Measurements from ENCODE around the gene STT3A.

STT3A gene

DNA sequence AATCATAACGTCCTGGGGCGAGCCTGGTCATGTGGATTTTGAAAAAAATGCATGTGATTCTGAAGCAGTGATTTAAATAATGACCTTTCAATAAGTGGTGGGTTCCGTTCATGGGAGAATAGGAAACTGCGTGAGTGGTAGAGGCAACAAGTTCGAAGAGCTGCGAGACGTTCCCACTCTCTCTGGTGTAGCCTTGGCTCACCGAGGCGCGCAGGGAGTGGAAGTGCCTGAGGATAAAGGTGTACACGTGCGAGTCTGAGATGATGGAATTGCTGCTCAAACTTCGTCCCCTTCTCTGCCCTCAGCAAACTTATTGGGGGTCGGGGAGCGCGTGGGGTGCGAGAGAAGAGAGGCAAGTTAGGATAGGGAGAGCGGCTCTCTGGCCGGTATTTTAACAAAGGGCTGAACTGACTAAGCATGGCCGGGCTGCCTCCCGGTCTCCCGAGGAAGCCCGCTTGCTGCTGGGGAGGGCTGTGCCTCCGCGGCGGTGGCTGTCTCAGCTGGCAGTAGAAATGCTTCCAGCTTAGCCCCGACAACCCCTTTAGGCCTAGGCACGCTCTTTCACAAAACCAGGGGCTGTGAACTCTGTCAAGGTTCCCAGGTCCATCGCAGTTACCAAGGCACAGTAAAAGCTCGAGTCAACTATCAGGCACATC is 875 bp upstream of the STT3A start:
- peak in 1 of 2 experiments; percentile 33 for DNase-seq

DNA sequence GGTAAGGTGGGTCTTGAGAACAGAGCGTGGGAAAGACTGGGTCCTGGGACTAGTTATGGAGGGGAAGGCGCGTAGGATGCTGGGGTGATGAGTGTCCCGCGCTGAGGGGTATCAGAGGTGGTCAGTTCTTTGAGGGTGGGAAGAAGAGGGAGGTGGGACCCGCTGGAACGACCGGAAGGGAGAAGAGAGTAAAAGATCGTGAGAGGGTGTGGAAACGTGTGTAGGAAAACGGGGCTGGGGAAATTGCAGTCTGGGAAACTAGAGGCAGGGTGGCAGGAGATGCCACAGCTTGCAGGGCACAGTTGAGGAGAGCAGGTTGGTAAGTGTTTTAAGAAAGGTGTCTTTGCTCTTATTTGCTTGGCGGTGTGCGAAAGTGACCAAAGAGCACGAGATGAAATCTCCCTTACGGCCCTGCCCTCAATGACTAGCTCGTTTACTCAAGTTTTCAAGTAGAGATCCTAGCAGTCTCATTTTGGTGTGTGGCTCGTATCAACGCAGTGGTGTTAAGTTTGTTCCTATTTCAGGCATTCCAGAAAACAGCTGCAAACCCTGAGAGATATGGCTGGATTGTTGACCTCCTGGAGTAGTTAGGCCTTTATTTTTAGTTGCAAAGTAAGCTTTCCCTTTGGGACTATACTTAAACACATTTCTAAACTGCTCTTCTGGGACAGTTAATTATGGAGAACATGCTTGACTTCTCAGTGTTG is 615 bp downstream of the STT3A start:
- peak in 1 of 2 experiments; percentile 54 for DNase-seq

DNA sequence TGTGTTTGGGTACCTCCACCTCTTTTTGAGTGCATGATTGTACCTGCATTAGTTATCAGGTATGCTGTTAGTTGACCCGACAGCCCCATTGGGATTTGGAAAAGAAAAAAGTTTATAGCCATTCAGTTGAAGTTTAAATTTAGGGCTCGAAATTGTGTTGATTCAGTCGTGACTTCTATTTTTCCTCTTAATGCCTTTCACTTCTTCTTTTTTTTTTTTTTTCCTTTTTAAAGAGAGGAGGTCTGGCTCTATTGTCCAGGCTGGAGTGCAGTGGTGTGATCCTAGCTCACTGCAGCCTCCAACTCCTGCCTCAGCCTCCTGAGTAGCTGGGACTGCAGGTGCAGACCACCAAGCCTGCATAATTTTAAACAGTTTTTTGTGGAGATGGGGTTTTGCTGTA is 2.3 kb downstream of the STT3A start:
- no peak for DNase-seq

DNA sequence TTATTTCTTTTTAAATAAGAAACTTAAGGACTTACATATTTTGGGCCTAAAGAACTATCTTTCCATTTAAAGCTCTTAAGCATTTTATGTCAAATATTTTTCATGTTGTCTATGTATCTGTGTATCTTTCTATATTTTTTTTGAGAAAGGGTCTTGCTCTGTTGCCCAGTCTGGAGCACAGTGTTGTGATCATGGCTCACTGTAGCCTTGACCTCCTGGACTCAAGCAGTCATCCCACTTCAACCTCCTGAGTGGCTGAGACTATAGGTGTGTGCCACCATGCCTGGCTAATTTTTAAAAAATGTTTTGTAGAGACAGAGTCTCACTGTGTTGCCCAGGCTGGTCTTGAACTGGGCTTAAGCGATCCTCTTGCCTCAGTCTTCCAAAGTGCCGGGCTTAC is 8.0 kb downstream of the STT3A start:
- DNase-seq: no peak

DNA sequence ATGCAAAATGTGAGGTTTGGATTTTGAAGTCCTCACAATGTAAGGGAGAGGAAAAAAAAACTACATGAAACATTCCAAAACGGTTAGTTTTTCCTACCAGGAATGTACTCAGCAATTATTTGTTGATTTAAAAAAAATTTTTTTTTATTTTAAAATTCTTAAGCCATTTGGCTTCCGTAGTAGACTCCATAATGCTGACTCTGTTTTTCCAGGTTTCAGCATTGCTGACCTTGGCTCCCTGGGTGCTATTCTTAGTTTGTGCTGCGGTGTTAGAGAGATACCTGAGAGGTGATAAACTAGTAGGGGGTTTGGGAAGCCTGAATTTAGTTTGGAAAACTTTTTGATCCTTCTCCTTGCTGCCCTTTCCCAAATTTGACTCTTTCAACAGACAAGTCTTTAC is 10.6 kb downstream of the STT3A start:
- DNase-seq: no peak

DNA sequence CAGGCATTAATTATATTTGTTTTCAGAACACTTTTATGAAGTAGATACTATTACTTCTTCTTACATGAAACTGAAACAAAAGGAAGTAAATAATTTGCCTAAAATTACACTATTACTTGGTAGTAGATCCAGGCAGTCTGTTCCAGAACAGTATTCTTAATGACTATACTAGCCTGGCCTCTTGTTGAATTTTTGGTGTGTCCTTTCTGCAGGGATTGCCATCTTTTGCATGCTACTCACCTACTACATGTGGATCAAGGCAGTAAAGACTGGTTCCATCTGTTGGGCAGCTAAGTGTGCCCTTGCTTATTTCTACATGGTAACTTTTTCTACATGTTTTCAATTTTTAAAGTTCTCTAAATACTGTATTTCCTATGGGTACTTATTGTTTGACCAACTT is 12.8 kb downstream of the STT3A start:
- no peak for DNase-seq

DNA sequence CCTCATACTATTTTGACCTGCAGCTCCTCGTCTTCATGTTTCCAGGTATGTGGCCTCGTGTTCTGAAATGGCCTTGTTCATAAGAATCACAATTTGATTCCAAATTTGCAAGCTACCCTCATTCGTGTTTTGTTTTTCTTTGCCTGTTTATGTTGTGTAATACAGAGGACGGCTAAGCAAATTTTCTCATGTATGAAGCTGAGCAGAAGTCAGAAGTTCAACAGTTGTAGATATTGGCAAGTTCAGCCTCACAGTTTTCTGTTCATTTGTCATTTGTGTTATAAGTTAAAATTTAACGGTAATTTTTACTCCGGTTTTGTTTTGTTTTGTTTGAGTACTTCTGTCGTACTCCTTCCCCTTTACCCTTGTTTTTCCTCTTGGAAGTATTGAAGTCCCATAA is 16.9 kb downstream of the STT3A start:
- DNase-seq: no peak

DNA sequence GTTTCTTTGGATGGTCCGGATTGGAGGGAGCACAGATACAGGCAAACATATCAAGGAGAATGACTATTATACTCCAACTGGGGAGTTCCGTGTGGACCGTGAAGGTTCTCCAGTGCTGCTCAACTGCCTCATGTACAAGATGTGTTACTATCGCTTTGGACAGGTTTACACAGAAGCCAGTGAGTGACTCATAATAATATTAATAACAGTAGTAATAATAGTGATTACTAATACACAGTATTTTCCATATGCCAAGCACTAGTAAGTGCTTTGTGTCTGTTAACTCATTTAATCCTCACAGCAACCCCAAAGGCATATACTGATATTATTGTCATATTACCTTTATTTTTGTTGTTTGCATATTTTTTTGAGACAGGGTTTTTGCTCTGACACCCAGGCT is 25.7 kb downstream of the STT3A start:
- no peak for DNase-seq

DNA sequence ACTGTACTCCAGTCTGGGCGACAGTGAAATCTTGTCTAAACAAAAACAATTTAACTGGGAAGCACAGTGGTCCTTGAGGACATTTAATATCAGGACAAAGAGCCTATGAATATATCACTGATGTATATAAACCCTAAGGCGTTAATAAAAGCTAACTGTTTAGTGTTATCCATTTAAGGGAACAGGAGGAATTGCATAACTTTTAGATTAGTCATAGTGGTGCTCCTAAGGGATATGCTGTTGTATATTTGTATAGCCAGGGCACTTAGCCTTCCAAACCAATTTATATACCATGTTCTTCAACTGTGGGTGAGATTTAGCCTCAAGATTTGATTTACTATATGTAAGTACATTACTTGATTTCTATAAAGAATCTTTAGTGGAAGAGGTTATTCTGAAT is 29.3 kb downstream of the STT3A start:
- no peak for DNase-seq

DNA sequence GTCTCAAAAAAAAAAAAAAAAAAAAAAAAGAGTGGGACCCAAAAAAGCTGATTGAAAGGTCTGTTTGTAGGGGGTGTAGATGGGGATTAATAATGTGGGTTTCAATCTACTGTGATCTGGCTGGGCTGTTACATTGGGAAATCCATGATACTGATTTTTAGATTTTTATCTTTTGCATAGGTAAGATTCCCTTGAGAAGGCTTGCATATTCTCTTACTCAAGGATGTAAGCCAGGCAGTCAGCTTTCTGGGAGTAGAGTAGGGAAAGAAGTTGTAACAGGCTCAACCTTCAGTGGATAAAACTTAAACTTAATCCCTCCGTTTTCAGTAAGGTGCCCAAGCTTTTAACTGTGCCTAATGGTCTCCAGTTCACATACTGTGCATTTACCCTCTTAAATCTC is 30.4 kb downstream of the STT3A start:
- DNase-seq: no peak

DNA sequence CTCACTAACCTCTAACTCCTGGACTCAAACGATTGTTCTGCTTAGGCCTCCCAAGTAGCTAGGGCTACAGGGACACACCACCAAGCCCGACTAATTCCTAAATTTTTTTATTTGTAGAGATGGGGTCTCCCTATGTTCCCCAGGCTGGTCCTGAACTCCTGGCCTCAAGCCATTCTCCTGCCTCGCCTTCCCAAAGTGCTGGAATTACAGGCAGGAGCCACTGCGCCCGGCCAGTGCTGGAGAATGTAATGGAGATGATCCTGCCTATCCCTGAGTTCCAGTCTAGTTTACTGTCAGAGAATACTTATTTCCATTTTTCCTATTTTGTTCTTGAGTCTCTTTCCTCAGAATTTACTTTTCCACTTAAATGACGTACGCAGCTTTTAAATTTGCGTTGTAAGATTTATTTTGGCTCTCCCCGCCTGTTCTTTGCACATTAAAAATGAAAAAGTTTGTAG is 32.1 kb downstream of the STT3A start, which contains the start of gene CHEK1:
TSS of gene CHEK1 (plus strand) at position 408 of the 458 bp plus-strand sequence. CDS start 1,606 bp downstream, outside the sequence.
- DNase-seq: peak; percentile 25 to 30

DNA sequence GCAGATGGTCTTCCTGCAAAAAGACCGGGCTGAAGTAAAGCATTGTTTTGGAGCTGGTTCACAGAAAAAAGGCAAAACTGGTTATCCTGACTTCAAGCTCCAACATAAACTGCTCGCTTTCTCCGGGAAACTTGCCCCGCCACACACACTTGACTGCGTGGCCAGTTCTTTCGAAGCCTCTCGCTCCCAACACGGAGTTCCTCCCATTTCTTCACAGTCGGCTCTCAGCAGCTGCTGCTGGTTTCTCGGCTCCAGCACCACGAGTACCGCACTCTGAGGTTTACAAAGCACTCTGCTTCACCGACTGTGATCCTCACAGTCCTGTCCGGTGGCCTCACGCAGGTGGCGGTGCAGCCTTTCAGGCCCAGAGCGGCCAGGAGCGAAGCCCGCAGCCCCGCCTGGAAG is 32.6 kb downstream of the STT3A start:
- DNase-seq: peak; percentile 57 to 60

DNA sequence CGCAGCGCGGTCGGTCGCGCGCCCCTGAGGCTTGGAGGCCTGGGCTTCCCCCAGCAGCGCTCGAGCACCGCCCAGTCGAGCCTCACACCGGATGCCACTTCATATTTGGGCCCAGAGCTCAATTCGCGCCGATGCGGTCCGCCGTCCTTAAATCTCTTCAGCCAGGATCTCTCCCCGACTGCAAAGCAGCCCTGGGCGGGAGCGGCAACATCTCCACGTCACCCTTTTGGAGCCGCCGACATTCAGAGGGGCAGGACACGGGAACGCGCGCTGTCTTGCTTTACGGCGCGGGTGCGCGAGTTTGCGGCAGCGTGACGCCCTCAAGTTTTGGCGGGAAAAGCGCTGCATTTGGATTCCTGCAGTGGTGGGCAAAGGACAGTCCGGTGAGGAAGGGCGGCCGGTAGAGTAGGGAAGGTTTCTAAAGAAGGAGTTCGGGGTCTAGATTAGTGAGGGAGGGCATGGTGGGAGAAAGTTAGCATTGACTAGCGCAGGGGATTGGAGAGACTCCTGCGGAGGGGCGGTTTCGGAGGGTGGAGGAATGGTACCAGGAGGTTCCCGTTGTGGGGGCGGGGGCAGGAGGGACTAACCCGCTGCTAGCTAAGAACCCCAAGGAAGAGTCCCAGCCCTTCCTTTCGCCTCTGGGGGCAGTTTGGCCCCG is 33.1 kb downstream of the STT3A start:
- peak; percentile 87 to 88 for DNase-seq

DNA sequence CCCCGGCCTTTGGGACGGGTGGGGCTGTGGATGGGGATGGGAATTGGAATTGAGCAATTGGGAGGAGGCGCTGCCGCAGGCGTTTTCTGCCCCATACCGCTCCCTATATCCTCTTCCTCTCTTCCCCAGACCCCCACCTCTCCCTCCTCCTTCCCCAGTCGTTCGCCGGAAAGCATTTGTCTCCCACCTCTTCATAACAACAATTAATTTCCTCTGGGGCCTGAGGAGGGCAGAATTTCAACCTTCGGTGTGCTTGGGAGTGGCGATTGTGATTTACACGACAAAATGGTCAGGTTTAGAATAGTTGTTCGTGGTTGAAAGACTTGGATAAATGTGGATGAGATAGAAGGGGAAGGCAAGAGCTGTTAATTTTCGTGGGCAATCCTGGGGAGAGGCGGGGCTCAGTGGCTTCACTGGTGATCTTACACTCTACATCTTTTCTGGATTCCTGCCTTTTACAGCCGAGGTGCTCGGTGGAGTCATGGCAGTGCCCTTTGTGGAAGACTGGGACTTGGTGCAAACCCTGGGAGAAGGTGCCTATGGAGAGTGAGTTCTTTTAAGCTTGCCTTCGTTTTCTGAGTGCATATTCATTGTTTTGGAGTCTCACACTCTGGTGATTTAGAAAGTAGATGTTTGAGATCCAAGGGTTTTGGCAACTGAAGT is 33.8 kb downstream of the STT3A start:
- peak; percentile 85 to 88 for DNase-seq

DNA sequence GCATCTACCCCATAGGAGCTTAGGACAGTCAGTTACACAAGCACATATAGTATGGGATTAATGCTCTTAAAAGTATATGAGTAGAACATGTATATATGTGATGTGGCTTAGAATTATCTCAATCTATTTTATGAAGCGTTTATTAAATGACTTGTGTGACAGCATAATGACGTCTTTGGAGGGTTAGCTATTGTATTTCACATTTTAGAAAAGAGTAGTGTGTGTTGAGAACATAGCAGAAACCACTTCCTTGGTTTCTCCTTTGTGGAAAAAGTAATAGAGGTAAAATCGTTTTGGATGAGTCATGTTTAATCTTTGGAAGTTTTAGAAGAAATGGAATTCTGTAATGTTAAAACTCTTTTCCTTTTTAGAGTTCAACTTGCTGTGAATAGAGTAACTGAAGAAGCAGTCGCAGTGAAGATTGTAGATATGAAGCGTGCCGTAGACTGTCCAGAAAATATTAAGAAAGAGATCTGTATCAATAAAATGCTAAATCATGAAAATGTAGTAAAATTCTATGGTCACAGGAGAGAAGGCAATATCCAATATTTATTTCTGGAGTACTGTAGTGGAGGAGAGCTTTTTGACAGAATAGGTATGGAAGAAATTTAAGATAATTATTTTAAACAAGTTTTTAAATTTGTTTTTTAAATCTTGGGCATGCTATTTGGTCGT is 34.7 kb downstream of the STT3A start:
- no peak for DNase-seq

DNA sequence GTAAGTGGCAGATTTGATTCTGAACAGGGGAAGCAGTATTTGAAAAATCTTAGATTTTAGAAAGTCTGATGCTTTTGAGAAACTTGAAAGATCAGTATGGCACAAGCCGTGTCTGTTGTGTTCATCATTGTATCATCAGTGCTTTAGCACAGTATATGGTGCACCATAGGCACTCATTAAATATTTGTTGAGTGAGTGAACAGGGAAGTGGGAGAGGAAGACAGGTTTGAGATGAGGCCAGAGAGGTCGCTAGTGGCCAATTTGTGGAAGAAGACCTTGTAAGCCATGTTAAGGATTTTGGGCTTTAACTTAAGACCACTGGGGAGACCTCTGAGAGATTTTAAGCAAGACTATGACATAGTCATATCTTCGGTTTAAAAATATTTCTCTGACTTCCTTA is 45.2 kb downstream of the STT3A start:
- DNase-seq: no peak

DNA sequence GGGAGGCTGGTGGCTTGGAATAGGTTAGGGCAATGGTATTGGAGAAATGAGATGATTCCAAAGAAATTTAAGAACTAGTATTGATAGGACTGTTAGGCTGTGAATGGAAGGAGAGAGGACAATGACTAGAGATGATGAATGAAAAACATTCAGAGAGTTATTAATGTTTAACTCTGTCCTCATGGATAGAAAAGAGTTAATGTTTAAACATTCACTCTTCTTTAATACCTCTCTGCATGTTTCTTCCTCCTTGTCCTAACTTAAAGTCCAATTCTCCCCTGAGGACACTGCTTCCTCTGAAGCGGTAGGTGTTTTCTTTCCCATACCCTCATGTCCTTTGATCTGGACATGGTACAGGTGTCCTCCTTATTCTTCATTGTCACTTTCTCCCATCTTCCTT is 45.7 kb downstream of the STT3A start:
- no peak for DNase-seq

DNA sequence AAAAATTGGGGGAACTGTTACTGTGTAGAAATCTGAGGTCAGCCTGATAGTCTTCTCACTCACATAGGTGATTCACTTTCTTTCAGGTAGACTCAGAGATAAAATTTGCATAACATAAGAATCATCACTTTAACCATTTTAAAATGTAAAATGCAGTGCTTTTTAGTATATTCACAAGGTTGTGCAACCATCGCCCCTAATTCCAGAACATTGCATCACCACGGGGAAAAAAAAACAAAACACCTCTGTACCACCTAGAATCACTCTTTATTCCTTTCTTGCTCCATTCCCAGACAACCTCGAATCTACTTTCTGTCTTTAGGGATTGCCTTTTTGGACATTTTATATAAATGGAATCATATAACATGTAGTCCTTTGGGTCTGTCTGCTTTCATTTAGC is 53.2 kb downstream of the STT3A start:
- DNase-seq: no peak

DNA sequence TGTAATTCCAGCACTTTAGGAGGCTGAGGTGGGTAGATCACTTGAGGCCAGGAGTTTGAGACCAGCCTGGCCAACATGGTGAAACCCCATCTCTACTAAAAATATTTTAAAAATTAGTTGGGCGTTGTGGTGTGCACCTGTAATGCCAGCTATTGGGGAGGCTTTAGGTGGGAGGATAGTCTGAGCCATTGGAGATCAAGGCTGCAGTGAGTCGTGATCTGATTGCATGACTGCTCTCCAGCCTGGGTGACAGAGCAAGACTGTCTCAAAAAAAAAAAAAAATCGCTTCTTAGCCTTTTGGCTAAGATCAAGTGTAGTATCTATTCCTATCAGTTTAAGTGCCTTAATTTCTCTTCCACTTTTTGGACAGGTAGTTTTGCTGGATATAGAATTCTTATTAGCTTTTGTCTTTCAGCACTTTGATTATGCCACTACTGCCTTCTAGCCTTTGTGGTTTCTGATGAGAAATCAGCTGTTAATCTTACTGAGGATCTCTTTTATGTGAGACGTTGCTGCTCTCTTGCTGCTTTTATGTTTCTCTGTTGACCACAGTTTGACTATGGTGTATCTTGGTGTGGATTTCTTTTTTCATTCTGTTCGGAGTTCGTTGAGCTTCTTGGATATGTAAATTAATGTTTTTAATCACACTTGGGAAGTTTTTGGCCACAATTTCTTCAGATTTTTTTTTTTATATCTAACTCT is 57.0 kb downstream of the STT3A start:
- DNase-seq: no peak

DNA sequence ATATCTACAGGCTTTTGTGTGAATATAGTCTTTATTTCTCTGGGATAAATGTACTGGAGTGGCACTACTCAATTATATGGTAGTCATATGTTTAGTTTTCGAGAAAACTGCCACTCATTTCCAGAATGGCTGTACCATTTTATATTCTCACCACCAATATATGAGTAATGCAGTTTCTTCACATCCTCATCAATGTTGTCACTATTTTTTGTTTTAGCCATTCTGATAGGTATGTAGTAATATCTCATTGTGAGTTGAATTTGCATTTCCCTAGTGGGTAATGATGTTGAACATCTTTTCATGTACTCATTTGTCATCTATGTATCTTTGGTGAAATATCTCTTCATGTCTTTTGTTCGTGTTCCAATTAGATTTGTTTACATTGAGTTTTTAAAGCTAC is 70.0 kb downstream of the STT3A start:
- no peak for DNase-seq

DNA sequence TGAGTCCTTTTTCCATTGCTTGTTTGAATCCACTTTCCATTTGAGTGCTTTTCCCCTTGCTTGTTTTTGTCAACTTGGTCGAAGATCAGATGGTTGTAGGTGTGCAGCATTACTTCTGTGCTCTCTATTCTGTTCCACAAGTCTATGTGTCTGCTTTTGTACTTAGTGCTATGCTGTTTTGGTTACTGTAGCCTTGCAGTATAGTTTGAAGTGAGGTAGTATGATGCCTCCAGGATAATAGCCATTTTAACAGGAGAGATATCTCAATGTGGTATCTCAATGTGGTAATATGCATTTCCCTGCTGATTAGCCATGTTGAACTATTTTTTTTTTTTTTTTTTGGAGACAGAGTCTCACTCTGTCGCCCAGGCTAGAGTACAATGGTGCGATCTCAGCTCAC is 71.3 kb downstream of the STT3A start:
- no peak for DNase-seq

DNA sequence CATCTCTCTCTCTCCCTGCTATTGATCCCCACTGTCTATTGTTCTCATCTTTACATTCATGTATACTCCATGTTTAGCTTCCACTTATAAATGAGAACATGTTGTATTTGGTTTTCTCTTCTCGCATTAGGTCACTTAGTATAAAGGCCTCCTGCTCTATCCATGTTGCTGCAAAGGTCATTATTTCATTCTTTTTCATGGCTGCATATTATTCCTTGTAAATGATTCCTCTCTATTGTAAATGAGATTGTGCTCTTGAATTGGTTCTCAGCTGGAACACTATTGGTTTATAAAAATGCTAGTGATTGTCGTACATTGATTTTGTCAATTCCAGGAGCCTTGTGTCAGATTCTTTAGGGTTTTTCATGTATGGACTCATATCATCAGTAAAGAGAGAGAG is 74.5 kb downstream of the STT3A start:
- no peak for DNase-seq
